HK-2 (cell line): Measurements from ENCODE around the gene CDIP1.

Experiments
- DNase-seq: peaks from one replicate; pipeline ENCODE4 v3.0.0-alpha.2; 2018; ENCODE audit not compliant: unreplicated experiment

CDIP1 gene

GRCh38 chr16:4539716-4540284 is 1.2 kb upstream of the CDIP1 start:
- no peak for DNase-seq

- DNase-seq = peak; percentile 18
These were observed 913 bp downstream of the CDIP1 start for GRCh38 chr16:4537376-4538343.

GRCh38 chr16:4536391-4537106 is 2.0 kb downstream of the CDIP1 start:
- no peak for DNase-seq

GRCh38 chr16:4535627-4536108 is 2.9 kb downstream of the CDIP1 start:
- DNase-seq = no peak

GRCh38 chr16:4534151-4534790 is 4.3 kb downstream of the CDIP1 start:
- no peak for DNase-seq

GRCh38 chr16:4533490-4533889 is 5.1 kb downstream of the CDIP1 start:
- DNase-seq = no peak

GRCh38 chr16:4532238-4532637 is 6.3 kb downstream of the CDIP1 start:
- no peak for DNase-seq

- DNase-seq = no peak
These were observed 6.8 kb downstream of the CDIP1 start for GRCh38 chr16:4531811-4532210.

- DNase-seq = peak; percentile 20
These were observed 9.2 kb downstream of the CDIP1 start for GRCh38 chr16:4529085-4530060.

GRCh38 chr16:4525634-4526277 is 12.8 kb downstream of the CDIP1 start:
- DNase-seq = no peak

- DNase-seq = no peak
These were observed 13.5 kb downstream of the CDIP1 start for GRCh38 chr16:4525069-4525468.

GRCh38 chr16:4524571-4524970 is 14.0 kb downstream of the CDIP1 start:
- no peak for DNase-seq

- DNase-seq = no peak
These were observed 14.9 kb downstream of the CDIP1 start for GRCh38 chr16:4523686-4524085.

- no peak for DNase-seq
These were observed 16.5 kb downstream of the CDIP1 start for GRCh38 chr16:4522051-4522581.

- DNase-seq = no peak
These were observed 17.7 kb downstream of the CDIP1 start for GRCh38 chr16:4520913-4521312.

GRCh38 chr16:4519274-4520058 is 19.1 kb downstream of the CDIP1 start:
- no peak for DNase-seq

GRCh38 chr16:4517812-4518680 is 20.5 kb downstream of the CDIP1 start:
- DNase-seq = no peak

- no peak for DNase-seq
These were observed 22.9 kb downstream of the CDIP1 start for GRCh38 chr16:4515611-4516233.
